Measurements from ENCODE around the gene NUP58. TPM values are rescaled to one million over a fixed set of nuclear protein-coding genes. Genes with fewer than 3 reads are reported as not detected.

NUP58 gene
- total RNA-seq, 1 experiment from 2014 or later, result 41.0 TPM

GRCh38 chr13:25262261-25262660, 39.2 kb upstream of the NUP58 start:
- no peak overlapping the region for H3K27ac Mint-ChIP-seq (ENCODE audit: unreplicated experiment)
- H3K4me1 Mint-ChIP-seq (ENCODE audit: low read depth, unreplicated experiment), result no peaks in the 10 kb centered on the region
- no peak for DNase-seq
- intact Hi-C loops (cut with micrococcal nuclease; ENCODE audit: unreplicated experiment), result no loop called here
- H3K9me3 Mint-ChIP-seq (ENCODE audit: low read depth, unreplicated experiment), result no peaks in the 10 kb centered on the region
- H3K36me3 Mint-ChIP-seq (ENCODE audit: insufficient read depth, unreplicated experiment), result peaks cover 13% of the 10 kb centered on the region
- no peak overlapping the region for H3K4me3 Mint-ChIP-seq (ENCODE audit: low read depth, unreplicated experiment)
- no TSS peak for BruUV-seq (replicated peaks)
- H3K27me3 Mint-ChIP-seq (ENCODE audit: unreplicated experiment), result no peaks in the 10 kb centered on the region
- CTCF ChIA-PET, result no interaction called here
- no peak for TF ChIP-seq CTCF (IDR thresholded peaks at IDR 0.05; ENCODE audit: unreplicated experiment)

- intact Hi-C loops (cut with micrococcal nuclease; ENCODE audit: unreplicated experiment), result no loop called here
- Mint-ChIP-seq H3K4me1 (ENCODE audit: low read depth, unreplicated experiment) (no peaks in the 10 kb centered on the region), H3K36me3 (ENCODE audit: insufficient read depth, unreplicated experiment) (peaks cover 9% of the 10 kb centered on the region), H3K9me3 (ENCODE audit: low read depth, unreplicated experiment) (no peaks in the 10 kb centered on the region), H3K27me3 (ENCODE audit: unreplicated experiment) (no peaks in the 10 kb centered on the region), H3K4me3 (ENCODE audit: low read depth, unreplicated experiment) (no peak overlapping the region), H3K27ac (ENCODE audit: unreplicated experiment) (no peak overlapping the region)
- no peak for TF ChIP-seq CTCF (IDR thresholded peaks at IDR 0.05; ENCODE audit: unreplicated experiment)
- BruUV-seq (replicated peaks), result no TSS peak
- CTCF ChIA-PET, result no interaction called here
- no peak for DNase-seq
Measured at GRCh38 chr13:25266706-25267105, 34.7 kb upstream of the NUP58 start.

- Mint-ChIP-seq H3K36me3 (ENCODE audit: insufficient read depth, unreplicated experiment) (peaks cover 9% of the 10 kb centered on the region), H3K4me1 (ENCODE audit: low read depth, unreplicated experiment) (no peaks in the 10 kb centered on the region), H3K4me3 (ENCODE audit: low read depth, unreplicated experiment) (no peak overlapping the region), H3K27ac (ENCODE audit: unreplicated experiment) (no peak overlapping the region), H3K27me3 (ENCODE audit: unreplicated experiment) (no peaks in the 10 kb centered on the region), H3K9me3 (ENCODE audit: low read depth, unreplicated experiment) (no peaks in the 10 kb centered on the region)
- no peak for TF ChIP-seq CTCF (IDR thresholded peaks at IDR 0.05; ENCODE audit: unreplicated experiment)
- intact Hi-C loops (cut with micrococcal nuclease; ENCODE audit: unreplicated experiment), result no loop called here
- no TSS peak for BruUV-seq (replicated peaks)
- no peak for DNase-seq
- CTCF ChIA-PET, result no interaction called here
Measured at GRCh38 chr13:25267715-25268114, 33.7 kb upstream of the NUP58 start.

GRCh38 chr13:25268561-25268960, 32.9 kb upstream of the NUP58 start:
- intact Hi-C loops (cut with micrococcal nuclease; ENCODE audit: unreplicated experiment), result no loop called here
- TF ChIP-seq CTCF (IDR thresholded peaks at IDR 0.05; ENCODE audit: unreplicated experiment), result no peak
- no peaks in the 10 kb centered on the region for H3K27me3 Mint-ChIP-seq (ENCODE audit: unreplicated experiment)
- H3K4me3 Mint-ChIP-seq (ENCODE audit: low read depth, unreplicated experiment), result no peak overlapping the region
- H3K27ac Mint-ChIP-seq (ENCODE audit: unreplicated experiment), result no peak overlapping the region
- CTCF ChIA-PET, result no interaction called here
- BruUV-seq (replicated peaks), result no TSS peak
- H3K4me1 Mint-ChIP-seq (ENCODE audit: low read depth, unreplicated experiment), result no peaks in the 10 kb centered on the region
- no peaks in the 10 kb centered on the region for H3K9me3 Mint-ChIP-seq (ENCODE audit: low read depth, unreplicated experiment)
- DNase-seq, result no peak
- peaks cover 7% of the 10 kb centered on the region for H3K36me3 Mint-ChIP-seq (ENCODE audit: insufficient read depth, unreplicated experiment)

GRCh38 chr13:25276748-25277147, 24.7 kb upstream of the NUP58 start:
- no peak for DNase-seq
- CTCF ChIA-PET, result no interaction called here

More at GRCh38 chr13:25276748-25277147, 24.7 kb upstream of the NUP58 start:
- Mint-ChIP-seq H3K36me3 (ENCODE audit: insufficient read depth, unreplicated experiment) (no peaks in the 10 kb centered on the region), H3K27me3 (ENCODE audit: unreplicated experiment) (no peaks in the 10 kb centered on the region), H3K4me3 (ENCODE audit: low read depth, unreplicated experiment) (no peak overlapping the region), H3K4me1 (ENCODE audit: low read depth, unreplicated experiment) (peaks cover 10% of the 10 kb centered on the region), H3K9me3 (ENCODE audit: low read depth, unreplicated experiment) (no peaks in the 10 kb centered on the region), H3K27ac (ENCODE audit: unreplicated experiment) (no peak overlapping the region)
- BruUV-seq (replicated peaks), result no TSS peak
- intact Hi-C loops (cut with micrococcal nuclease; ENCODE audit: unreplicated experiment), result no loop called here
- TF ChIP-seq CTCF (IDR thresholded peaks at IDR 0.05; ENCODE audit: unreplicated experiment), result no peak

All from Calu3 (cell line).